Measurements from ENCODE around the gene MYBPH. TPM values are rescaled to one million over a fixed set of nuclear protein-coding genes. Genes with fewer than 3 reads are reported as not detected.

MYBPH gene
- total and polyA plus RNA-seq, 2 of the 13 experiments (the other 11 are each of a cell fraction or from before 2014, with no cell fraction given) = not detected

DNA sequence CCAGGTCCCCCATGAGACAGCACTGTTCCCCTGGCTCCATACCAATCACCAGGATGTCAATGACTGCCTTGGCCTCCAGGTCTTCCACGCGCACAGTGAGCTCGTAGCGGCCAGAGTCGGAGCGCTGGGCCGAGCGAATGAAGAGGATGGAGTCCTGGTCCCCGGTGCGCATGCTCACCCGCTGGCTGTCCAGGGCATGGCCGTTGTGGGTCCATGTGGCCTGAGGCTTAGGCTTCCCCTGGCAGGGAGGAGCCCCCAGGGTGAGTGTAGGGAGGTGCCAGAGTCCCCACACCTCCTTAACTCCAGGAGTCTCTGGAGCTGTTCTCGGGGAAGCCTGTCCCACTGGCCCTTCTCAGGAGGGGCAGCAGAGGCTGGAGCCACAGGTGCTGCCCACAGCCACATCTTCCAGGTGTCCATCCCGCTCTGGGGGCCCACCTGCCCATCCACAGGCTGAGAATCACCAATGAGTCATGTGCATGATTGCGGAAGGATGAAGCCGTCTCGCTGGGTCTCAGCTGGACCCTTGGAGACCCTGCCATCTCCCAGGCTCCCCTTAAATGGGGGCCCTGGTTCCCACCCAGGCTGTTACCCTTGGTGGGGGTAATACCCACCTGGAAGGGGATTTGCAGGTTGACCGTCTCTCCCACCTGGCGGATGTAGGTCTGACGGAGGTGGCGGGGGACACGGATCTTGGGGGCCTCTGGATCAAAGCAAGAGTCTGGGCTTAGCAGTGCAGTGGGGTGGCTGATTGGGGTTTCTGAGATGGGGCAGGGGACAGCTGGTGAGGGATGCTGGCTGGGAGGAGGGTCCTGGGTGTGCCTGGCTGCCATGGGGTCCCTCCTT lies 4.1 kb downstream of the MYBPH start:
- in situ Hi-C loops (cut with HindIII; ENCODE audit: extremely low pct_ligation_motif_present, low pct_unique_long_range_greater_than_20kb) = loop anchor here (5.0 kb wide), 1 partner anchor 54 kb away; no protein-coding TSS in a partner anchor

More for the DNA sequence above, 4.1 kb downstream of the MYBPH start:
- Histone ChIP-seq H3K4me1 (ENCODE audit: insufficient read depth, low read length) (no peaks in the 10 kb centered on the region), H3K4me2 (ENCODE audit: low read depth, low read length) (no peak overlapping the region), H4K20me1 (ENCODE audit: insufficient read depth, low read length) (0 out of 2 replicates have a peak, but pooled peaks cover 4% of the 10 kb centered on the region), H3K27ac (ENCODE audit: extremely low read length, insufficient read depth, low read length) (no peak overlapping the region), H3K36me3 (replicated peaks in 1 of 2; ENCODE audit: control insufficient read depth in 1 of 2, insufficient read depth in 2 of 2, low read length in 2 of 2) (no peaks in the 10 kb centered on the region), H3K9me3 (ENCODE audit: low read length) (no peaks in the 10 kb centered on the region), H3K9ac (ENCODE audit: insufficient read depth, low read depth, low read length) (no peak overlapping the region), H3K4me3 (replicated peaks in 1 of 3; ENCODE audit: insufficient read depth in 1 of 3, low read depth in 2 of 3, low read length in 3 of 3) (no peak overlapping the region), H2AFZ (ENCODE audit: low read length) (no peak overlapping the region), H3K27me3 (ENCODE audit: control insufficient read depth in 1 of 2, insufficient read depth in 2 of 2, low read length in 2 of 2) (peaks cover 2 to 13% of the 10 kb centered on the region in 2 experiments; a peak in 3 of 5 replicates), H3K79me2 (ENCODE audit: insufficient read depth, low read length) (no peaks in the 10 kb centered on the region)
- no peak for DNase-seq (ENCODE audit: low spot score)
- FAIRE-seq = no peak
- WGBS (ENCODE audit: low lambda C conversion rate) = 75% methylated on average over 14 of the region's 22 CpGs
- intact Hi-C loops (cut with micrococcal nuclease; ENCODE audit: unreplicated experiment) = loop anchor here (1.0 kb wide), 1 partner anchor 132 kb away; no protein-coding TSS in a partner anchor
- no peak for TF ChIP-seq ZC3H13 (CRISPR knock-in tag; IDR thresholded peaks at IDR 0.05)
- no peak for TF ChIP-seq HOXD1 (CRISPR knock-in tag; IDR thresholded peaks at IDR 0.05)
- no peak for TF ChIP-seq ZNF232 (CRISPR knock-in tag; IDR thresholded peaks at IDR 0.05; ENCODE audit: borderline replicate concordance)
- TF ChIP-seq RXRB (CRISPR knock-in tag; IDR thresholded peaks at IDR 0.05; ENCODE audit: borderline replicate concordance) = no peak
- TF ChIP-seq XRCC5 (optimal IDR thresholded peaks at IDR 0.05; ENCODE audit: low read length) = no peak
- TF ChIP-seq, protein P1, sequence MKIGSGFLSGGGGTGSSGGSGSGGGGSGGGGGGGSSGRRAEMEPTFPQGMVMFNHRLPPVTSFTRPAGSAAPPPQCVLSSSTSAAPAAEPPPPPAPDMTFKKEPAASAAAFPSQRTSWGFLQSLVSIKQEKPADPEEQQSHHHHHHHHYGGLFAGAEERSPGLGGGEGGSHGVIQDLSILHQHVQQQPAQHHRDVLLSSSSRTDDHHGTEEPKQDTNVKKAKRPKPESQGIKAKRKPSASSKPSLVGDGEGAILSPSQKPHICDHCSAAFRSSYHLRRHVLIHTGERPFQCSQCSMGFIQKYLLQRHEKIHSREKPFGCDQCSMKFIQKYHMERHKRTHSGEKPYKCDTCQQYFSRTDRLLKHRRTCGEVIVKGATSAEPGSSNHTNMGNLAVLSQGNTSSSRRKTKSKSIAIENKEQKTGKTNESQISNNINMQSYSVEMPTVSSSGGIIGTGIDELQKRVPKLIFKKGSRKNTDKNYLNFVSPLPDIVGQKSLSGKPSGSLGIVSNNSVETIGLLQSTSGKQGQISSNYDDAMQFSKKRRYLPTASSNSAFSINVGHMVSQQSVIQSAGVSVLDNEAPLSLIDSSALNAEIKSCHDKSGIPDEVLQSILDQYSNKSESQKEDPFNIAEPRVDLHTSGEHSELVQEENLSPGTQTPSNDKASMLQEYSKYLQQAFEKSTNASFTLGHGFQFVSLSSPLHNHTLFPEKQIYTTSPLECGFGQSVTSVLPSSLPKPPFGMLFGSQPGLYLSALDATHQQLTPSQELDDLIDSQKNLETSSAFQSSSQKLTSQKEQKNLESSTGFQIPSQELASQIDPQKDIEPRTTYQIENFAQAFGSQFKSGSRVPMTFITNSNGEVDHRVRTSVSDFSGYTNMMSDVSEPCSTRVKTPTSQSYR (CRISPR knock-in tag; IDR thresholded peaks at IDR 0.05; ENCODE audit: borderline replicate concordance) = no peak
- TF ChIP-seq, protein P2, sequence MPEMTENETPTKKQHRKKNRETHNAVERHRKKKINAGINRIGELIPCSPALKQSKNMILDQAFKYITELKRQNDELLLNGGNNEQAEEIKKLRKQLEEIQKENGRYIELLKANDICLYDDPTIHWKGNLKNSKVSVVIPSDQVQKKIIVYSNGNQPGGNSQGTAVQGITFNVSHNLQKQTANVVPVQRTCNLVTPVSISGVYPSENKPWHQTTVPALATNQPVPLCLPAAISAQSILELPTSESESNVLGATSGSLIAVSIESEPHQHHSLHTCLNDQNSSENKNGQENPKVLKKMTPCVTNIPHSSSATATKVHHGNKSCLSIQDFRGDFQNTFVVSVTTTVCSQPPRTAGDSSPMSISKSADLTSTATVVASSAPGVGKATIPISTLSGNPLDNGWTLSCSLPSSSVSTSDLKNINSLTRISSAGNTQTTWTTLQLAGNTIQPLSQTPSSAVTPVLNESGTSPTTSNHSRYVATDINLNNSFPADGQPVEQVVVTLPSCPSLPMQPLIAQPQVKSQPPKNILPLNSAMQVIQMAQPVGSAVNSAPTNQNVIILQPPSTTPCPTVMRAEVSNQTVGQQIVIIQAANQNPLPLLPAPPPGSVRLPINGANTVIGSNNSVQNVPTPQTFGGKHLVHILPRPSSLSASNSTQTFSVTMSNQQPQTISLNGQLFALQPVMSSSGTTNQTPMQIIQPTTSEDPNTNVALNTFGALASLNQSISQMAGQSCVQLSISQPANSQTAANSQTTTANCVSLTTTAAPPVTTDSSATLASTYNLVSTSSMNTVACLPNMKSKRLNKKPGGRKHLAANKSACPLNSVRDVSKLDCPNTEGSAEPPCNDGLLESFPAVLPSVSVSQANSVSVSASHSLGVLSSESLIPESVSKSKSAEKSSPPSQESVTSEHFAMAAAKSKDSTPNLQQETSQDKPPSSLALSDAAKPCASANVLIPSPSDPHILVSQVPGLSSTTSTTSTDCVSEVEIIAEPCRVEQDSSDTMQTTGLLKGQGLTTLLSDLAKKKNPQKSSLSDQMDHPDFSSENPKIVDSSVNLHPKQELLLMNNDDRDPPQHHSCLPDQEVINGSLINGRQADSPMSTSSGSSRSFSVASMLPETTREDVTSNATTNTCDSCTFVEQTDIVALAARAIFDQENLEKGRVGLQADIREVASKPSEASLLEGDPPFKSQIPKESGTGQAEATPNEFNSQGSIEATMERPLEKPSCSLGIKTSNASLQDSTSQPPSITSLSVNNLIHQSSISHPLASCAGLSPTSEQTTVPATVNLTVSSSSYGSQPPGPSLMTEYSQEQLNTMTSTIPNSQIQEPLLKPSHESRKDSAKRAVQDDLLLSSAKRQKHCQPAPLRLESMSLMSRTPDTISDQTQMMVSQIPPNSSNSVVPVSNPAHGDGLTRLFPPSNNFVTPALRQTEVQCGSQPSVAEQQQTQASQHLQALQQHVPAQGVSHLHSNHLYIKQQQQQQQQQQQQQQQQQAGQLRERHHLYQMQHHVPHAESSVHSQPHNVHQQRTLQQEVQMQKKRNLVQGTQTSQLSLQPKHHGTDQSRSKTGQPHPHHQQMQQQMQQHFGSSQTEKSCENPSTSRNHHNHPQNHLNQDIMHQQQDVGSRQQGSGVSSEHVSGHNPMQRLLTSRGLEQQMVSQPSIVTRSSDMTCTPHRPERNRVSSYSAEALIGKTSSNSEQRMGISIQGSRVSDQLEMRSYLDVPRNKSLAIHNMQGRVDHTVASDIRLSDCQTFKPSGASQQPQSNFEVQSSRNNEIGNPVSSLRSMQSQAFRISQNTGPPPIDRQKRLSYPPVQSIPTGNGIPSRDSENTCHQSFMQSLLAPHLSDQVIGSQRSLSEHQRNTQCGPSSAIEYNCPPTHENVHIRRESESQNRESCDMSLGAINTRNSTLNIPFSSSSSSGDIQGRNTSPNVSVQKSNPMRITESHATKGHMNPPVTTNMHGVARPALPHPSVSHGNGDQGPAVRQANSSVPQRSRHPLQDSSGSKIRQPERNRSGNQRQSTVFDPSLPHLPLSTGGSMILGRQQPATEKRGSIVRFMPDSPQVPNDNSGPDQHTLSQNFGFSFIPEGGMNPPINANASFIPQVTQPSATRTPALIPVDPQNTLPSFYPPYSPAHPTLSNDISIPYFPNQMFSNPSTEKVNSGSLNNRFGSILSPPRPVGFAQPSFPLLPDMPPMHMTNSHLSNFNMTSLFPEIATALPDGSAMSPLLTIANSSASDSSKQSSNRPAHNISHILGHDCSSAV (CRISPR knock-in tag; IDR thresholded peaks at IDR 0.05; ENCODE audit: borderline replicate concordance) = no peak
- BruUV-seq (replicated peaks) = no TSS peak
- ChIA-PET CTCF (ENCODE audit: low intra/inter-chr PET ratio, low total read pairs) (interaction anchor here (1.5 kb wide), 1 partner anchor 132 kb away, joined by 5 read pairs; no protein-coding TSS in a partner anchor), POLR2A (no interaction called here)
- no peak for ATAC-seq

Data from HepG2 (cell line).